NCI-H1930 (cell line): Measurements from ENCODE around the gene PRSS57.

ENCODE experiments used
- DNase-seq, 2 experiments: peaks; one replicate each; lab custom pipeline; 2025; lab: John Stamatoyannopoulos, UW

The PRSS57 gene

GRCh38 chr19:694481-695351 is 536 bp downstream of the PRSS57 start:
- DNase-seq: no peak

GRCh38 chr19:690203-690602 is 5.0 kb downstream of the PRSS57 start:
- DNase-seq: no peak

GRCh38 chr19:688992-689391 is 6.3 kb downstream of the PRSS57 start:
- no peak for DNase-seq

GRCh38 chr19:688214-688613 is 7.0 kb downstream of the PRSS57 start:
- DNase-seq: no peak

GRCh38 chr19:687569-688166 is 7.6 kb downstream of the PRSS57 start:
- DNase-seq: no peak

GRCh38 chr19:686589-687297 is 8.5 kb downstream of the PRSS57 start:
- no peak for DNase-seq

- DNase-seq: no peak
Observed at GRCh38 chr19:685454-685931, 9.8 kb downstream of the PRSS57 start.

- DNase-seq: no peak
Observed at GRCh38 chr19:682678-683320, 12.5 kb downstream of the PRSS57 start.

GRCh38 chr19:681029-682019 is 13.9 kb downstream of the PRSS57 start:
- DNase-seq: no peak

- peak; percentile 88 to 93 for DNase-seq
Observed at GRCh38 chr19:680287-681028, 14.8 kb downstream of the PRSS57 start.

- DNase-seq: no peak
Observed at GRCh38 chr19:679418-680286, 15.6 kb downstream of the PRSS57 start.

GRCh38 chr19:678791-679388 is 16.4 kb downstream of the PRSS57 start:
- no peak for DNase-seq

GRCh38 chr19:677601-678436 is 17.4 kb downstream of the PRSS57 start:
- no peak for DNase-seq

- DNase-seq: no peak
Observed at GRCh38 chr19:677201-677600, 18.1 kb downstream of the PRSS57 start.

GRCh38 chr19:676339-677105 is 18.7 kb downstream of the PRSS57 start, which contains the start of gene FSTL3:
FSTL3 (plus strand) TSS chr19:676392; CDS start chr19:676424, 32 bp downstream.
- no peak for DNase-seq

- no peak for DNase-seq
Observed at GRCh38 chr19:676007-676338, 19.3 kb downstream of the PRSS57 start.
